GM23248 (cell line): ENCODE results near the gene MYZAP. TPM values are rescaled to one million over a fixed set of nuclear protein-coding genes. Genes with fewer than 3 reads are reported as not detected.
A peak's percentile ranks its signal among the peaks of the same experiment; 100 is the strongest.

Experiments
- DNase-seq: peaks from one replicate; pipeline ENCODE4 v3.0.0-alpha.2; 2015
- H2AFZ ChIP-seq: fragments of 200-600 bp; sonication (generic); 2 replicates; pipeline ENCODE4 v1.6.1; 2016; ENCODE audit warnings: antibody characterized with exemption
- H3F3A ChIP-seq: fragments of 200-600 bp; sonication (generic); 2 replicates; pipeline ENCODE4 v1.6.1; 2016; ENCODE audit warnings: mild to moderate bottlenecking, antibody characterized with exemption, mixed run types; ENCODE audit not compliant: insufficient read depth
- H3K27ac ChIP-seq: fragments of 200-600 bp; sonication (generic); 2 replicates; pipeline ENCODE4 v1.5.1; 2016; ENCODE audit warnings: mild to moderate bottlenecking
- H3K27me3 ChIP-seq: fragments of 200-600 bp; sonication (generic); replicated peaks from 2 replicates; pipeline ENCODE4 v1.6.1; 2016; ENCODE audit warnings: mild to moderate bottlenecking; ENCODE audit not compliant: insufficient read depth
- H3K36me3 ChIP-seq: fragments of 200-600 bp; sonication (generic); 2 replicates; pipeline ENCODE4 v1.6.1; 2016; ENCODE audit warnings: low read depth, mild to moderate bottlenecking
- H3K4me1 ChIP-seq: fragments of 200-600 bp; sonication (generic); 2 replicates; pipeline ENCODE4 v1.6.1; 2016; ENCODE audit warnings: mild to moderate bottlenecking; ENCODE audit not compliant: insufficient read depth
- H3K4me2 ChIP-seq: fragments of 200-600 bp; sonication (generic); one replicate; pipeline ENCODE4 v1.6.1; 2016; ENCODE audit warnings: mild to moderate bottlenecking; ENCODE audit not compliant: unreplicated experiment
- H3K4me3 ChIP-seq: fragments of 200-600 bp; sonication (generic); 2 replicates; pipeline ENCODE4 v1.5.1; 2016; ENCODE audit warnings: mild to moderate bottlenecking
- H3K79me2 ChIP-seq: fragments of 200-600 bp; sonication (generic); 2 replicates; pipeline ENCODE4 v1.6.1; 2016; ENCODE audit warnings: mild to moderate bottlenecking; ENCODE audit not compliant: insufficient read depth
- H3K9ac ChIP-seq: fragments of 200-600 bp; sonication (generic); 2 replicates; pipeline ENCODE4 v1.6.1; 2016; ENCODE audit warnings: mild to moderate bottlenecking
- H3K9me2 ChIP-seq: fragments of 200-600 bp; sonication (generic); 2 replicates; pipeline ENCODE4 v1.6.1; 2016; ENCODE audit warnings: mixed run types, mild to moderate bottlenecking, moderate library complexity; ENCODE audit not compliant: insufficient read depth
- H3K9me3 ChIP-seq: fragments of 200-600 bp; sonication (generic); one replicate; pipeline ENCODE4 v1.6.1; 2017; ENCODE audit warnings: low read depth
- H4K20me1 ChIP-seq: fragments of 200-600 bp; sonication (generic); 2 replicates; pipeline ENCODE4 v1.6.0; 2016; ENCODE audit not compliant: insufficient read depth
- EZH2 ChIP-seq: fragments of 200-600 bp; sonication (generic); IDR thresholded peaks from 2 replicates; pipeline ENCODE4 v1.6.1; 2018; ENCODE audit warnings: antibody characterized with exemption, mild to moderate bottlenecking; ENCODE audit not compliant: insufficient read depth, poor library complexity, severe bottlenecking
- EZH2phosphoT487 ChIP-seq: fragments of 200-600 bp; sonication (generic); IDR thresholded peaks from 2 replicates; pipeline ENCODE4 v1.6.1; 2018; ENCODE audit warnings: antibody characterized with exemption, moderate library complexity, mild to moderate bottlenecking, low read depth; ENCODE audit not compliant: insufficient read depth
- WGBS, 2 experiments: methylation state at CpG; one replicate each; pipeline ENCODE4 v1.1.6; 2015 to 2017; ENCODE audit warnings: low lambda C conversion rate in 2 of 2, low coverage in 1 of 2; ENCODE audit errors: missing lambda C conversion rate in 2 of 2; 5-methylcytosine and 5-hydroxymethylcytosine counted together
- in situ Hi-C: fragments of 300-500 bp; cut with MboI; formaldehyde crosslinking; loops from 2 replicates; pipeline ENCODE4 v1.15.0; 2020
- polyA plus RNA-seq: library from polyadenylated mRNA; unstranded; fragments of >200 nt; fragmentation: Nextera tagmentation; extraction: Ambion mirVana; gene quantifications from 2 replicates; pipeline ENCODE4 v1.2.1, GENCODE V29; 2016
- total RNA-seq: library from RNA; depleted of rRNA; stranded (reverse); fragments of >200 nt; shearing (Covaris generic); gene quantifications from 2 replicates; pipeline ENCODE4 v1.2.3, GENCODE V29; 2014

Gene MYZAP
- total and polyA plus RNA-seq, 2 experiments from 2014 or later, result 0.11 TPM; not detected in 1

DNA sequence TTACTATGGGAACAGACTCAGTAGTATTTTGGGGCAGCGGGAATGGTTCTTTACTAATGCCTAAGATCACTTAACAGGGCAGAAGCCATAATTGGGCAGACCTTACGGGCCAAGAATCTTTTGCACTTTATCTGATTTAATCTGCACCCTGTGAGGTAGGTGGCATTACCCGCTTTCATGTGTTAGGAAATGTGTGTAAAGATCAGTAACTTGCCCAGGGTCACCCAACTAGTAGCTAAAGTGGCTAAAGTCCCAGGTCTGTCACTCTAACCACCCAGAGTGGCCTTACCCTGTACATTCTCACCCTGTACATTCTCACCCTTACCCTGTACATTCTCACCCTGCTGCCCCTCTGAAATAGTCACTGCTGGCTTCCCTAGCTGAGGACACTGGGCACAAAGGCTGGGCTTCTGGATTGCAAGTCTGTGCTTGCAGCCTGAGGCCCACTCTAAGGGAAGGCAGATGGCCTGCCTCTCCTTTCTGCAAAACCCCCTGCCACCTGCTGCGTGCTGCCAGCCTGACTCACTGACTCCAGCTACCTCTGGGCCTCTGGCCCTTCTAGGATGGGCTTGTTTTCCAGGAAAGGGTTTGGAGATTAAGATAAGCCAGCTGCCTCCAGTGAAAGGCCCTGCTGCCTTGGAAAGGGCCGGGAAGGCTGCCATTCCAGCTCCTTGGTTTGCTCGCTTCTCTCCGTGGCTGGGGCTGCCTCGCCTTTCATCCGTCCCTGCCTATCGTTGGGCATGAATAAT, 37.5 kb upstream of the MYZAP start:
- Histone ChIP-seq H2AFZ (no peak overlapping the region), H3K4me2 (no peak overlapping the region), H3K4me1 (peaks cover 19% of the 10 kb centered on the region), H3F3A (no peaks in the 10 kb centered on the region; the same call in 1 of the 2 replicates), H3K36me3 (no peaks in the 10 kb centered on the region), H4K20me1 (no peaks in the 10 kb centered on the region), H3K9me2 (no peaks in the 10 kb centered on the region), H3K27me3 (no peaks in the 10 kb centered on the region), H3K9me3 (no peaks in the 10 kb centered on the region), H3K9ac (no peak overlapping the region), H3K79me2 (no peaks in the 10 kb centered on the region), H3K27ac (no peak overlapping the region), H3K4me3 (no peak overlapping the region)
- DNase-seq, result no peak
- 68 to 74% methylated on average over 10 of the region's 10 CpGs for WGBS, 2 experiments
- in situ Hi-C loops, result loop anchor here (10.0 kb wide), 1 partner anchor 511 kb away; the partner anchor contains the start of gene ALDH1A2
- TF ChIP-seq EZH2 (no peak), EZH2phosphoT487 (no peak)

DNA sequence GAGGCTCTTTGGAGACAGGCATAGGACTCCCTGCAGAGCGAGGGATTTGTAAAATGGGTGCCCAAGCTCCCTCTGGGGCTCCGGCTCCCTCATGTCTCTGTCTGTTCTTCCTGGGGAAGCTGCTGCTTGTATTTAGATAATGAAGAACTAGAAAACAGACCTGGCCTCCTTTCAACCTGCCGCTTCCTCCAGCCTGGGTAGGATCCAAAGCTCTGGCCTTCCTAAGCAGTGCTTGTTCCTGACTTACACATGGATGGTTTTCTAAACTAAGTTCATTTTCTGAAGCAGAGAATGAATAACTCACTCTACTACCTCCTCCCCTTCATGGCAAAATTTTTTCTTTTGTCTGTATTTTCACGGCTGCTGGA, 36.9 kb upstream of the MYZAP start:
- Histone ChIP-seq H3K27me3 (no peaks in the 10 kb centered on the region), H2AFZ (no peak overlapping the region), H3K9me2 (no peaks in the 10 kb centered on the region), H3K9ac (no peak overlapping the region), H3K9me3 (no peaks in the 10 kb centered on the region), H3K4me2 (no peak overlapping the region), H3K4me1 (peaks cover 19% of the 10 kb centered on the region), H3K36me3 (no peaks in the 10 kb centered on the region), H4K20me1 (no peaks in the 10 kb centered on the region), H3K79me2 (no peaks in the 10 kb centered on the region), H3K27ac (no peak overlapping the region), H3F3A (no peaks in the 10 kb centered on the region; the same call in 1 of the 2 replicates), H3K4me3 (no peak overlapping the region)
- in situ Hi-C loops, result loop anchor here (10.0 kb wide), 1 partner anchor 510 kb away; the partner anchor contains the start of gene ALDH1A2
- TF ChIP-seq EZH2, result no peak
- TF ChIP-seq EZH2phosphoT487, result no peak
- DNase-seq, result no peak
- WGBS, 2 experiments, result 82 to 85% methylated on average over 4 of the region's 4 CpGs

DNA sequence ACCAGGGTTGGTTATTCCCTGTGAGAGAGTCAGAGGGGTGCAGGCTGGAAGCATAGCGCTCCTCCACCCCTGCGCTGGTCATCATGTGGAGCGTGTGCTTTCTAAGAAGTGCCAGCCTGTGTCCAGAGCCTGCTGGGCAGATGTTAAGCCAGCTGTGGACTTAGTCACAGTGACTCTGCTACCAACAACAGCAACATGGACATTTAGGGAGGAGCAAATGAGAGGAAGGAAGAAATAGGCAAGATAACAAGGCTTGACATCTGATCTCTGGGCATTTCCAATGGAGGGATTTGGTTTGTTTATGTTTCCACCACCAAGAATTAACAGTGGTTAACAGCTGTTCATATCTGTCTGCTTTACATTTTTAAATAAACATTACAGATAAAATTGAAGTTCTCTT, 36.4 kb upstream of the MYZAP start:
- Histone ChIP-seq H3K79me2 (no peaks in the 10 kb centered on the region), H2AFZ (no peak overlapping the region), H3K4me2 (no peak overlapping the region), H3K27ac (no peak overlapping the region), H3K4me3 (no peak overlapping the region), H3K9me2 (no peaks in the 10 kb centered on the region), H3K36me3 (no peaks in the 10 kb centered on the region), H4K20me1 (no peaks in the 10 kb centered on the region), H3F3A (no peaks in the 10 kb centered on the region; the same call in 1 of the 2 replicates), H3K27me3 (no peaks in the 10 kb centered on the region), H3K9ac (no peak overlapping the region), H3K4me1 (peaks cover 19% of the 10 kb centered on the region), H3K9me3 (no peaks in the 10 kb centered on the region)
- DNase-seq, result peak; percentile 26
- TF ChIP-seq EZH2phosphoT487 (no peak), EZH2 (no peak)
- in situ Hi-C loops, result loop anchor here (10.0 kb wide), 1 partner anchor 510 kb away; the partner anchor contains the start of gene ALDH1A2
- WGBS, 2 experiments, result 92 to 95% methylated on average over 3 of the region's 3 CpGs

DNA sequence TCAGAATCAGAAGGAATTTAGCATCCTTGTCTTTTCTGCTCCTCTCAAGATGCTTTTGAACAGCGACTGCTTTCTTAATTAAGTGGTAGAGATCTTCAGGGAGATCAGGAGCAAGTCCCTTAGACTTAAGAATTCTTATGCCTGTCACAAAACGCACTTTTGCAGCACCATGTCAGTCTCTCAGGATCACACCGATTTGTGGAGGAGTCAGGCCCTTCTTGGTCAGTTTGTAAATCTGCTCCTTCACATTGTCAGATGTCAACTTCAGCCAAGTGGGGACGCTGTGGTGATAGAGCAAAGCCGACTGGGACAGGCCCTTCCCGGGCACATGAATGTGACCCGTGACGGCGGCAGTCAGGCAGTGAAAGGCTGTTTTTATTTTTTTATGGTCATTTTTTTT, 35.7 kb upstream of the MYZAP start:
- Histone ChIP-seq H3K27ac (no peak overlapping the region), H3K27me3 (no peaks in the 10 kb centered on the region), H3K4me2 (no peak overlapping the region), H3K4me1 (peaks cover 12% of the 10 kb centered on the region), H3K36me3 (no peaks in the 10 kb centered on the region), H3K79me2 (no peaks in the 10 kb centered on the region), H3K9me3 (no peaks in the 10 kb centered on the region), H3K9me2 (no peaks in the 10 kb centered on the region), H3K4me3 (no peak overlapping the region), H3F3A (no peaks in the 10 kb centered on the region; the same call in 1 of the 2 replicates), H2AFZ (no peak overlapping the region), H4K20me1 (no peaks in the 10 kb centered on the region), H3K9ac (no peak overlapping the region)
- no peak for TF ChIP-seq EZH2
- TF ChIP-seq EZH2phosphoT487, result no peak
- no peak for DNase-seq
- 87 to 90% methylated on average over 9 of the region's 9 CpGs for whole genome bisulfite sequencing, 2 experiments
- in situ Hi-C loops, result loop anchor here (10.0 kb wide), 1 partner anchor 509 kb away; the partner anchor contains the start of gene ALDH1A2
